ENCODE data around the gene FNIP2.
A peak's percentile ranks its signal among the peaks of the same experiment; 100 is the strongest.

Gene FNIP2

GRCh38 chr4:158845311-158846041 is 76.7 kb downstream of the FNIP2 start:
- DNase-seq: no peak

GRCh38 chr4:158847535-158847934 is 78.7 kb downstream of the FNIP2 start:
- DNase-seq: no peak

- DNase-seq: no peak
Observed at GRCh38 chr4:158849681-158850080, 80.9 kb downstream of the FNIP2 start.

GRCh38 chr4:158850371-158850770 is 81.5 kb downstream of the FNIP2 start:
- DNase-seq: no peak

- DNase-seq: no peak
Observed at GRCh38 chr4:158850800-158851644, 82.2 kb downstream of the FNIP2 start.

- DNase-seq: no peak
Observed at GRCh38 chr4:158854236-158854635, 85.4 kb downstream of the FNIP2 start.

- no peak for DNase-seq
Observed at GRCh38 chr4:158856852-158857251, 88.0 kb downstream of the FNIP2 start.

GRCh38 chr4:158857951-158858350 is 89.1 kb downstream of the FNIP2 start:
- DNase-seq: no peak

- no peak for DNase-seq
Observed at GRCh38 chr4:158858410-158859199, 89.8 kb downstream of the FNIP2 start.

GRCh38 chr4:158859661-158860060 is 90.8 kb downstream of the FNIP2 start:
- no peak for DNase-seq

GRCh38 chr4:158860856-158861255 is 92.0 kb downstream of the FNIP2 start:
- DNase-seq: no peak

GRCh38 chr4:158861281-158861680 is 92.5 kb downstream of the FNIP2 start:
- no peak for DNase-seq

- no peak for DNase-seq
Observed at GRCh38 chr4:158861766-158862165, 92.9 kb downstream of the FNIP2 start.

- no peak for DNase-seq
Observed at GRCh38 chr4:158863296-158863695, 94.5 kb downstream of the FNIP2 start.

GRCh38 chr4:158865520-158866177 is 96.8 kb downstream of the FNIP2 start:
- DNase-seq: no peak

GRCh38 chr4:158869001-158869400 is 100.2 kb downstream of the FNIP2 start:
- DNase-seq: no peak

GRCh38 chr4:158869761-158870160 is 100.9 kb downstream of the FNIP2 start:
- no peak for DNase-seq

GRCh38 chr4:158870282-158870625 is 101.4 kb downstream of the FNIP2 start:
- DNase-seq: no peak

GRCh38 chr4:158870626-158871334 is 102.0 kb downstream of the FNIP2 start:
- DNase-seq: no peak

- no peak for DNase-seq
Observed at GRCh38 chr4:158871335-158871724, 102.5 kb downstream of the FNIP2 start.

GRCh38 chr4:158873795-158874401 is 105.1 kb downstream of the FNIP2 start:
- DNase-seq: peak; percentile 56

- DNase-seq: no peak
Observed at GRCh38 chr4:158875026-158875425, 106.2 kb downstream of the FNIP2 start.
